Brain microvascular endothelial cell (primary cell): ENCODE results near the gene TBC1D10A.

Experiments used
- DNase-seq: peaks from one replicate; pipeline ENCODE4 v3.0.0-alpha.2; 2020
- H3K27ac ChIP-seq: fragments of 250-450 bp; sonication (Bioruptor Pico); 2 replicates; pipeline ENCODE4 v1.5.1; 2020; ENCODE audit warnings: mild to moderate bottlenecking, moderate library complexity
- H3K27me3 ChIP-seq: fragments of 250-450 bp; sonication (Bioruptor Pico); replicated peaks from 2 replicates; pipeline ENCODE4 v1.5.1; 2020; ENCODE audit warnings: mild to moderate bottlenecking
- H3K36me3 ChIP-seq: fragments of 250-450 bp; sonication (Bioruptor Pico); replicated peaks from 2 replicates; pipeline ENCODE4 v1.5.1; 2020; ENCODE audit warnings: mild to moderate bottlenecking
- H3K4me3 ChIP-seq: 2 replicates; pipeline ENCODE4 v1.5.1; 2011; ENCODE audit warnings: low read depth, mild to moderate bottlenecking, control low read depth, low read length, moderate library complexity
- CTCF ChIP-seq: IDR thresholded peaks from 2 replicates; pipeline ENCODE4 v1.5.1; 2011; ENCODE audit warnings: low read depth, mild to moderate bottlenecking, moderate library complexity, low read length, control low read depth, inconsistent platforms; ENCODE audit errors: missing control alignments
- in situ Hi-C: cut with HindIII; loops from 2 replicates; pipeline ENCODE4 v1.10.0; 2017; ENCODE audit warnings: low sequenced_read_pairs, low pct_ligation_motif_present

TBC1D10A gene

GRCh38 chr22:30371321-30371720, 44.6 kb upstream of the TBC1D10A start:
- Histone ChIP-seq H3K27me3 (no peaks in the 10 kb centered on the region), H3K36me3 (no peaks in the 10 kb centered on the region), H3K4me3 (no peak overlapping the region), H3K27ac (no peak overlapping the region)
- TF ChIP-seq CTCF = no peak
- in situ Hi-C loops = no loop called here
- DNase-seq = no peak

- H3K4me3 ChIP-seq = no peak overlapping the region
- DNase-seq = no peak
- H3K36me3 ChIP-seq = peaks cover 2% of the 10 kb centered on the region
- no peak overlapping the region for H3K27ac ChIP-seq
- H3K27me3 ChIP-seq = no peaks in the 10 kb centered on the region
- in situ Hi-C loops = no loop called here
- no peak for TF ChIP-seq CTCF
These were observed 44.0 kb upstream of the TBC1D10A start for GRCh38 chr22:30370641-30371230.

GRCh38 chr22:30368420-30368819, 41.7 kb upstream of the TBC1D10A start:
- in situ Hi-C loops = no loop called here

DNA sequence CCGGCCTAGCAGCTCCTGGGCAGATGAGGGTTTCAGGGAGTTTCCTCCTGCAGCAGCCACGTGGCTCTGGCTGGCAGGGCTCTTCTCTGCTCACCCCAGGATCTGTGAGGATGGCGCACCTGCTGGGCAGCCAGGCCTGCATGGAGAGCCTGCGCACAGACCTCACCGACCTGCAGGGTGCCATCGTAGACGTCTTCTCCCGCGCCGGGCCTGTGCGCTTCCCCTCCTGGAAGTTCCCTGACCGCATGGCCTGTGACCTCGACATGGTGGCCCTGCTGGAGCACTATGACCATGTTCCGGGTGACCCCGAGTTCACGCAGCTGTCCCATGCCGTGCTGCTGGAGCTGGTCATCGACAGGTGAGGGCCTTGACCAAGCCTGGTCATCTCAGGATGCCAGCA, 39.1 kb upstream of the TBC1D10A start:
- TF ChIP-seq CTCF = no peak
- no peaks in the 10 kb centered on the region for H3K27me3 ChIP-seq
- peaks cover 2% of the 10 kb centered on the region for H3K36me3 ChIP-seq
- no peak overlapping the region for H3K27ac ChIP-seq
- no peak overlapping the region for H3K4me3 ChIP-seq
- no peak for DNase-seq
- in situ Hi-C loops = no loop called here

More at GRCh38 chr22:30368420-30368819, 41.7 kb upstream of the TBC1D10A start:
- Histone ChIP-seq H3K4me3 (no peak overlapping the region), H3K27ac (no peak overlapping the region), H3K27me3 (no peaks in the 10 kb centered on the region), H3K36me3 (peaks cover 2% of the 10 kb centered on the region)
- no peak for TF ChIP-seq CTCF
- DNase-seq = no peak

DNA sequence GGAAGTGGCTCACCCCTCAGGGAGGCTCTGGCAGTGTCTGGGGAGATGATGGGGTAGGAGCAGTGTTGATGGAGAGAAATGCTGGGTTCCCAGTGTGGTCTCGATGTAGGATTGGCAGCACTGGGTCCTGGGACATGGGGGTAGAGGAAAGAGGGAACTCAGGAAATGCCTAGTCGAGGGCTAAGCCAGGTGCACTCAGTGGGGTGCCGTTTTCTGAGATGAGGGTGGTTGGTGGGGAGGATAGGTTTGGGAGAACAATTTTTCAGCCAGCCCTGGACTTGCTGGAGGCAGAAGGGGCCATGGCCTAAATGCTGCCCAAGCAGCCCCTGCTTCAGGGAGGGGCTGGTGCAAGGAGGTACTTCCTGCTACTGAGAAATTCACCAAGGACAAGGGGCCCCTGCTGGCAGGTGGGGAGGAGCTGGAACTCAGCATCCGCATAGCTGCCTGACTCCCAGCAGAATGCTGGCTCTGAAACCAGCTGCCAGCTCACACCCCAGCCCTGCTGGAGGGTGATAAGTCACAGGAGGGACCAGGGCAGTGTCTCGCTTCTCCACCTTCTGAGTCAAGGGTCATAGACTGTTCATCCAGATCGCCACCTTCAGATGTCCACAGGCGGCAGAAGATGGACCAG, 36.0 kb upstream of the TBC1D10A start:
- DNase-seq = no peak
- Histone ChIP-seq H3K27ac (no peak overlapping the region), H3K4me3 (no peak overlapping the region), H3K36me3 (peaks cover 2% of the 10 kb centered on the region), H3K27me3 (no peaks in the 10 kb centered on the region)
- in situ Hi-C loops = no loop called here
- TF ChIP-seq CTCF = no peak
